NCI-H748 (cell line): ENCODE results near the gene RAC3.
A peak's percentile ranks its signal among the peaks of the same experiment; 100 is the strongest.

Experiments
- DNase-seq: peaks from one replicate; lab custom pipeline; 2025; ENCODE audit not compliant: unreplicated experiment; lab: John Stamatoyannopoulos, UW

The RAC3 gene

DNA sequence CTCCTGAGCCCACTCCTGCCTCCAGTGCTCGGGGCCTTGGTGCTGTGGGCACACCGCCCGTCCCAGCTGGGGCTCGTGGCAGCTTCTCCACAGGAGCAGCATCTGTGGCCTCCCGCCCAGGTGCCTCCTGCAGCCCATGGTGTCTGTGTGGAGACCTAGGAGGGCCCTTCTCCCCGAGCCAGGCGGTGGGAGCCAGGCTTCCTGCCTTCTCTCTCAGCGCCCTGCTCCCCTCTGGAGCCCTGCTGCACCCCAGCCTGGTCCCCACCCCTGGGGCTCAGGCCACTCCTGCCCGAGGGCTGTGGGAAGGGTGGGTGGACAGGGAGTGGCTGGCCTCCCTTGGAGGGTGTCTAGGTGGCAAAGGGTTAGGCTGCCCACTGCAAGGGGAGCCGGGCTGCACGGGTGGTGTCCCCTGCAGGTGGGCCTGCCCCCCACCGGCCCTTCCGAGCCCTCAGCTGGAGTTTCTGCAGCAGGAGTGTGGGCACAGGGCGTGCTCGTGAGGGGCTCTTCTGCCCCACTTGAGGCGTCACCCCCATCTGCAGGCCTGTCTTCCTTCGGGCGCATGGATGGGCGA is 19.8 kb upstream of the RAC3 start:
- DNase-seq = no peak

DNA sequence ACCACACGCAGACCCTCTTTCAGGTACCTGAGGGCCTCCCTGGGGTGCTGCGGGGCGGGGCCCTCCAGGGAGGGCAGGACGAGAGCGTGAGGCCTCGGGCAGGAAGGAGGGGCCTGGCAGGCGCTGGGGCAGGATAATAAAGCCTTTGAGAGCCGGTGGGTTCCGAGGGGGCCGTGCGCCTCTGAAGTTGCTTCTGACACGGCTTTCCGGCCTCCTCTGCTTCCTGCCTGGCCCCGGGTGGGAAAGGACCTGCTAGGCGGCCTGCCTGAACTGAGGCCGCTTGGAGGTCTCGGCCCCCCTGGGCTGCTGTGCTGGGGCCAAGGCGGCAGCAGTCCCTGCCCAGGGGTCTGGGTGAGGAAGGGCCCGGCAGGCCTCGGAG is 19.2 kb upstream of the RAC3 start:
- DNase-seq = no peak

DNA sequence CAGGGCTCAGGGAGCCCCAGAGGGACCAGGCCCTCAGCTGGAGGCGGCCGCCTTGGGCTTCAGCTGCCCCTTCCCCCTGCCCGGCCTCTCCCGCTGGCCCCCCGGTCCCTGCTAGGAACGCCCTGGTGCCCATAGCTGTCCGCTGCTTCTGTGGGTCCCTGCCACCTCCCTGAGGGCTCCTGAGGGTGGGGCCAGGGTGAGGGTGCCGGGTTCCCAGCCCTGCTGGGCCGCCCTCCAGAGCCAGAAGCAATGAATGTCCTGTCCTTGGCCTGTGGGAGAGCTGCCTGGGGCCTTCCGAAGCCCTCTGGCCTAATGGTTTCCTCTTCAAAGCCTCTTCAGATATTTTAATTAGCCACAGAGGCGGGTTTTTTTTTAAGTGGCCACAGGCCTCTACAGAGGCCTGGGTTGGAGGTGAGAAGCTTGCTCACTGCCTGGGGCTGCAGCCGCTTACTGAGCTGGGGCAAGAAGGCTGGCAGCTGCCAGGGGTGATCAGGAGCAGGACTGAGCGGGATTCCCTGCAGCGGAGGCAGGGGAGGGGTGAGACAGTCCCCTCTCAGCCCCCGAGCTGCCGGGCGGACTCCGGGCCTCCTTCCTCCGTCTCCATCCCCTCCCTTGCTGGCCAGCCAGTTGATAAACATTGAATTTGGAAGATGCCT is 18.7 kb upstream of the RAC3 start:
- peak; percentile 13 for DNase-seq

DNA sequence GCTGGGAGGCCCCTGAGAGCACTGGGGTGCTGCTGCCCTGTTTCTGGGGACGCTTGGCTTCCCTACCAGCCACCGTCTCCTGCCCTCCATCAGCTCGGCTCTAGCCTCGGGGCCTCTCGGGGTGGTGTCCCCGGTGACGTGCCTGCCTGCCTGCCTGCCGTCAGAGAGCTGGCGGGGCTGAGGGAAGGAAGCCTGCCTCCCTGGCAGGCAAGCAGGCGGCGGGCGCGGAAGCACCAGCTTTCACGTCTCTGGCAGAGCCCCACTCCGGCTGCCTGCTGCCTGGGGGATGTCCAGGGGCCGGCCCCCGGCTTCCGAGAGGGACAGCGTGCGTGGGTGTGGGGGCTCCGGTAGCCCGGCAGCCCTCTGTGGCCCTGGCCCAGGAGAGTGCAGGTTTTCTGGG is 18.1 kb upstream of the RAC3 start:
- DNase-seq = no peak

DNA sequence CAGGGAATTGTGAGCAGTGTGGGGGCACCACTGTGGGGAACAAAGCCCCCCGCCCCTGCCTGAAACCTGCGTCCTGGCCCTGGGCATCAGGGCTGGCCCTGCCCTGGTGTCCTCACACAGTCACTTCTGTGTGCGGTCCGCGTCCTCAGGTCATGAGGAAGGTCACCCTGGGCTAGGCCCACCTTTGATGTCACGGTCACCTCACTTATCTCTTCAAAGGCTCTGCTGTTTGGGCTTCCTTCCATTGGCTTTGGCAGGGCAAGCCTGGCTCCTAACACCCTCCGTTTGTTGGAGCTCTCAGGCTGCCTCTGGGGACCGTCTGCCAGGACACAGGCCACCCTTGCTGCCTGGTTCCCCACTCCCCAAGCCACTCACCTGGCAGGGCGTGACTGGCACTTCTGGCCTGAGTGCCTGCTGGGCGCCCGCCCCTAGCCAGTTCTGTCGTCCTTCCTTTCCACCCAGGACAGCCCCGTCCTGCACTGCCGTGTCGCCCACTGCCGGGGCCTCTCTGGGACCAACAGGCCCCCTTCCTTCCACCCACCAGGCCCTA is 17.6 kb upstream of the RAC3 start:
- DNase-seq = no peak

DNA sequence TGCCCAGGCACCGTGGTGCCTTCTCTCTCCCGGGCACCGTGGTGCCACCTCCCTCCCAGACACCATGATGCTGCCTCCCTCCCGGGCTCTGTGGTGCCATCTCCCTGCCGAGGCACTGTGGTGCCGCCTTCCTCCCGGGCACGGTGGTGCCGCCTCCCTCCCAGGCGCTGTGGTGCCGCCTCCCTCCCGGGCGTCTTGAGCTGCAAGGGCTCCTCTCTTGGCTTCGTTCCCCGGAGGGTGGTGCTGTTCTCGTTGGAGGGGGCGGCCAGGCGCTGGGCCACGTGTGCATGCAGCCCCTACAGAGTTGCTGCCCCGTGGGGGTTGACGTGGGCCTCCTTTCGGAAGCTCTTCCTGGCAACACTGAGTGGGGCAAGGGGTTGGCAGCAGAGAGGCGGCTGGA is 17.0 kb upstream of the RAC3 start:
- DNase-seq = no peak

DNA sequence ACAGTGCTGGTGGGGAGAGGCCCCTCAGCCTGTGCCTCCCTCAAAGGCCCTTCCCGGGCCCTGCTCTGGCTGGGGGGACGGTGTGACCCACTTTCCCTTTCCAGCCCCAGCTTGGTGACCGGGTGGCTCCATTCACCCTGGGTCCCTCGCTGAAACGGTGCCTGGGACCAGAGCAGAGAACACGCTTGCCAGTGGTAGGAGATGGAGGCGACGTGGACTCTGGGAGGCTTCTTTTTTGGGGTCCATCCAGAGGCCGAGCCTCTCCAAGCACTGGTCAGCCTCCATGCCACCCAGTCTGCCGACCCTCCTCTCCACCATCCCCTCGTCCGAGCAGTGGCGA is 16.5 kb upstream of the RAC3 start:
- no peak for DNase-seq

DNA sequence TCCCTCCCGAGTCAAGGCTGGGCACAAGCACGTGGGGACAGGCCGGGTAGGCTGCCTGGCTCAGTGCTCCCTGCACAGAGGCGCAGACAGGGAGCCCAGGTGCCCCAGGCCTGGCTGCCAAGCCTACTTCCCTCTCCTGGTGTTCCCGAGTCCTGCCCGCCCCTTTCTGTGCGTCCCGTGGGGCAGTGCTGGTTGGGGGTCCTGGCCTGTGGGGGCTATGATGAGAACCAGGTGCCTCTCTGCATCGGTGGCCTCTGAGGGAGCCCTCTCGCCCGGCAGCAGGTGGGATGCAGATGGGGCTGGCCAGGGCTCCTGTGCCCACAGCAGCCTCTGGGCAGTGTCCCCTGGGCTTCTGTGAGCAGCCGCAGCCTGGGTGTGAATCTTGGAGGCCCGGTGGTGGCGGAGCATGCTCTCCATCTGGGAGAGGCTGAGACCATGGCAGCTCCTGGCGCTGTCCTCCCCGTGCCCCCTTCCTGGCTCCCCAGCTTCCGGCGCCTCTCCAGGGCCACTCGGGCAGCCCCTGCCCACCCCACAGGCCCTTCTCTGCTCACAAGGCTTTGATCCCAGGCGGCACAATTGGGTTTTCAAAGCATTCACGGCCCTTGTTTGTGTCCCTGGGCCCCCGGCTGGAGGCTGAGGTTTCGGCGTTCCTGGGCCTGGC is 16.0 kb upstream of the RAC3 start:
- DNase-seq = no peak

DNA sequence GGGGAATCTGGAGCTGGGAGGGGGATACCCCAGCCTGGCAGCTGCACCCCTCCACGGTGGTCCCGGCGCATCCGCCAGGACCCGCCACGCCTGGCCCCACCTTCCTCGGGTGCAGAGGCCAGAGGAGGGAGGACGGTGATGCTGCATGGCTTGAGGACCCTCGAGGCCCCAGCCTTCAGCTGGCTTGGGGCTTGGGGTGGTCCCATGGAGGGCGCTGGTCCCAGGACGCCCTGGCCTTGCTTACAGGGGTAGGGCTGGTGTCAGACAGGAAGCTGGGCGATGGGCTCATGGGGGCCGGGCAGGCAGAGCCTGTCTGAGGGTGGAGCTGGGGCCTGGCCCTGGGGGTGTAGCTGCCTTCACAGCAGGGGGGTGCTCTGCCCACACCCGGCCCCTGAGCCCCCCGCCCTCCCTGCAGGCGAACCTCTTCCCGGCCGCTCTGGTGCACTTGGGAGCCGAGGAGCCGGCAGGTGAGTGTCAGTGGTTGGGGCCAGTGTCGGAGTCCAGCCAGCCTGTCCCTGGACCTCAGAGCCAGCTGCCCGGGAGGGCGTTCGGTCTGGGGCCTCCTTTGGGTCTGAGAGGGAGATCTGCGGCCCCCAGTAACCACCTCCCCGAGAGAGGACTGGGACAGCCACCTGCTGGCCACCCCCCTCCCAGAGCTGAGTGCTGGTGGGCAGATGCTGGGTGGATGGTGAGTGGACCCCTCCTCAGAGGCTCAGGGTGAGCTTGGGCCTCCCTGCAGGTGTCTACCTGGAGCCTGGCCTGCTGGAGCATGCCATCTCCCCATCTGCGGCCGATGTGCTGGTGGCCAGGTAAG is 15.2 kb upstream of the RAC3 start:
- DNase-seq = no peak

DNA sequence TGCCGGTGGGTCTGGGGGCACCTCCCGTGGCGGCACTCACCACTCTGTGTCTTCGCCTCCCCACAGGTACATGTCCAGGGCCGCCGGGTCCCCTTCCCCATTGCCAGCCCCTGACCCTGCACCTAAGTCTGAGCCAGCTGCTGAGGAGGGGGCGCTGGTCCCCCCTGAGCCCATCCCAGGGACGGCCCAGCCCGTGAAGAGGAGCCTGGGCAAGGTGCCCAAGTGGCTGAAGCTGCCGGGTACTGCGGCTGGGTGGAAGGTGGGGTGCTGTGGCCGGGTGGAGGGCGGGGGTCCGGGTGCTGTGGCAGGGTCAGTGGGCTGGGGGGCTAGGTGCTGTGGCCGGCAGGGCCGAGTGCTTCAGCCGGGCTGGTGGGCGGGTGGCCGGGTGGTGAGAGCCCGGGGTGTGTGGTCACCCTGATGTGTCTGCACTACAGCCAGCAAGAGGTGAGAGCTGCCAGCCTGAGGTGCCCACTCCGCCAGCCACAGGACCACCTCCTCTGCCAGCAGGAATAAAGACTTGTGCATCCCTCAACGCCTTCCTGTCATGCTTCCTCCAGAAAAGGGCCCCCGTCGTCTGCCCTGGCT is 14.5 kb upstream of the RAC3 start:
- no peak for DNase-seq

DNA sequence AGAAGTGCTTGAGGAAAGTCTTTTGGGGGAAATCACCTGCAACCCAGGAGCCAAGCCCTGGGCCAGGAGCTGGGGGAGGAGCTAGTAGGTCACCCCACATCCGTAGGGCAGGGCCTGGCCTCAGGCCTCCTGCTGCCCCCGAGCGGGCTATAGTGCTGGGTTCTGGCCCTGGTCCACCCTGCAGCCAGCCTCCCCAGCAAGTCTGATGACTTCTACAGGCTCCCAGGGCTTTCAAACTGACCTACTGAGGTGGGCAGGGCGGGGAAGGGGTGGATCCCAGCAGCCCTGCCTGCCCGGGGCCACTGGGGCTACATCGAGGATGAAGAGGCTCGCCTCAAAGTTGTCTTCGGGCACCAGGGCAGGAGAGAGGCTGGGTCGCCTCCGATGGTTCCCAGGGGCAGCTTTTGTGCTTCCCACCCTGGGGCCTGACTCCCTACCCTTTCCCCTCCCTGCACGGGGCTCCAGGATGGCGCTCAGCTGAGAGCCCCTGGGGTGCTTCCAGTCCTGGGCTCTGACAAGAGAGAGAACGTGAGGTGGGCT is 13.8 kb upstream of the RAC3 start:
- no peak for DNase-seq

DNA sequence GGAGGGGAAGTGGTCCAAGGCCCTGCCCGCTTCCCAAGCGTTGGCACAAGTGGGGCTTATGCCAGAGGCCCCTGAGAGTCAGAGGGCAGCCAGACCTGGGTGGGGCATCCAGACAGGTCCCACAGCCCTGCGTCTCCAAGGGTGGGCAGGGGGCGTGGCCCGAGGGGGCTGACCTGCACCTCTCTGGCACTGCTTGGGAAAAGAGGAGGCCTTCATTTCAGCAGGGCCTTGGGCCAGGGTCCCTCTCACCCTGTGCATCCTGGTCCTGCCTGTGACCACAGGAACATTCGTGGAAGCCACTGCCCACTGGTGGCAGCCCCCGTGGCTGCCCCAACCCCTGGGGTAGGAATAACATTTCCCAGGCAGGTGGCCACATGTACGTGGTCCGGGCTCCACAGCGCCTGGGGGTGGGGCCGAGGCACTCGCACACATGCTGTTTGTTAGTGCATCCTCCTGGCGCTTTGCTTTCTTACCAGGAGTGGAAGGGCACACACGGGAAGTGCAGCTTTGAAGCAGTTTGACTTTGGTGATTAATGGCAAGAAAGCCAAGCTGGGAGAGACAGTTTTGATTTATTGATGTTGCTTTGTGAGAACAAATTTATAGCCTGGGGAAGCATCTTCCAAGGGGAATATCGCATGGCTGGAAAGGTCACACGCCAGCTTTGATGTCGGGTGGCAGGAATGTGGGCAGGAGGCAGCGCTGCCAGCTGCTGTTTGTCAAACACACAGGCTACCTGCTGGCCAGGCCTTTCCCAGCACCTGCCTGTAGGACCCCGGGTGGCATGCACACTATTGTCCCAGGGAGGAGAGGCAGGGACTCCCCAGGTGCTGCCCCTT is 13.1 kb upstream of the RAC3 start:
- DNase-seq = no peak

DNA sequence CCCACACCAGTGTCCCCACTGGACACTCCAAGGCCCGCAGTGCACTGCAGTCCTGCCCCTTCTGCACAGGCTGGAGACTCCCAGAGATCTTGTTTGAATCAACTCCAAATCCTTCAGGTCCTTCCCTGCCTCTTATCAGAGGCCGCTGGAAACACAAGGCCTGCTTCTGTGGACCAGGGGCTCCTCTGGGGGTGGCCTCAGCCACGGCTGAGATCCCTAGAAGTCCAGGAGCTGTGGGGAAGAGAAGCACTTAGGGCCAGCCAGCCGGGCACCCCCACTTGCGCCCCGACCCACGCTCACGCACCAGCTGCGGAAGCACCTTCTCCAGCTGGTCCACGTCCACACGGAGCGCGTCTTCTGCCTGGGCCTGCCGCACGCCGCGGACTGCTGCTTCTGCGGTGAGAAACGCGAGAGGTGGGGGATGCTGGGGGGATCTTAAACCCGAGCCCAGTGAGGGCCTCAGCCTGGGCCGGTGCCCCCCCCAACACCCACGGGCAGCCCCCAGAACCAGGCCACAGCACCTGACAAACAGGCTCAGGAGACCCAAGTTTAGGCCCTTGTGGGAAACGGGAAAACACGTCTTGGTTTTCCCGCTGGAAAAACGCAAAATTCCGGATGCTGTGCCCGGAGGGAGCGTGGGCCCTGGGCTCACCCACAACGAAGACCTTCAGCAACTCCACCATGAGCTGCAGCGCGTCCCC is 12.3 kb upstream of the RAC3 start:
- no peak for DNase-seq

DNA sequence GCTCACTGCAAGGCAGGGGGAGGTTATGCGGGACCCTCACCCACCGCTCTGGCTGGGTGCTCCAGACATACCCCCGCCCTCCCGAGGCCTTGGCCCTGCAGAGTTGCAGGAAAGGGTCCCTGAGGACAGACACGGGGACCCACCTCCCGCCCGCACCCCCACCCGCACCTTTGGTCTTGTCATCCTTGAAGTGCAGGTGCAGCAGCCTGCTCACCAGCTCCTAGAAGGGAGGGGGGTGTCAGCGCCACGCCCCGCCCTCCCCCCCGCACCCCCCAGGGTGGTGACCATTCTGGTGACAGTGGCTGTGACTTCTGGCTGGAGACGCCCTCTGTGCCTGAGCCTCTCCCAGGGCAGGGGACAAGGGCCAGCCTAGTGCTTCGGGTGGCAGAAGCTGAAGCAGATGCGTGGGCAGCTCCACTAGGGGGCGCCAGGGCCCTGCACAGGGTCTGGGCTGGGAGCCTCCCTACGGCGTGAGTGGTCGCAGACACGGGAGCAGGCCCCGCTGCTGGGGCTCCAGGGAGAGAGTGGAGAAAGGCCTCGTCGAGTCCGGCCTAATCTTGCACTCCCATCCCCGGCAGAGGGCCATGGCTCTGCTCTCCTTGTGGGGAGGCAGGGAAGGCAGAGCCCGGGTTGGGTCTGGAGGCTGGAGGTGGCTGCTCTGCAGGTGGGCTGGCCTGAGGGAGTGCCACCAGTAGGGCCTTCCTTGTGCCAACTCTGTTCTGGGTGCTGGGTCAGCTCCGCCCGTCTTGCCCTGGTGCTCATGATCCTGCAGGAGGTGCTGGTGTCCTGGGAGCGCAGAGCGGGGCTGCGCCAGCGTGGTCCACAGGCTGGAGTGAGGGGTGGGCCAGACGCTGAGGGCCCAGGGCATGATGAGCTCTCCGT is 11.5 kb upstream of the RAC3 start:
- DNase-seq = peak; percentile 68

DNA sequence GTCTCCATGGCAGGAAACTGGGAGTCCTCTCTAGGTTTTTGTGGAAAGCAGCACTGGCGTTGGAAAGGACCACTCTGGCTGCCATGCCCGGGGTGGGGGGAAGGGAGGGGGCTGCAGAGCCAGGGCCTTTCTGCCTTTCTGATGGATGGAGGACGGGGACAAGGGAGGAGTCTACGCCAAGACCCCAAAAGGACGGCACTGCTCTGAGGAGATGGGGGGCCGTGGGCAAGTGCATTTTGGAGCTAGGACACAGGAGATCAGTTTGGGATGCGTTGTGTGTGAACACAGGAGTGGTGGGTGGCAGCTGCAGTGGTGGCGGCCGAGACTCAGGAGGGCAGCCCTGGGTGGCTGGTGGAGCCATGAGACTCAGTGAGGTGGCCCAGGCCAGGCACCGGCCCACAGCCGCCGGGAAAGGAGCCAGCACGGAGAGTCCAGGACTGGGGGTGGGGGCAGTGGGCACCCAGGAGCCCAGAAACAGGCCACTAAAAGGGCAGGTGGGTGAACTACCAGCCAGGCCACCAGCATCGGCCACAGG is 10.8 kb upstream of the RAC3 start:
- no peak for DNase-seq

DNA sequence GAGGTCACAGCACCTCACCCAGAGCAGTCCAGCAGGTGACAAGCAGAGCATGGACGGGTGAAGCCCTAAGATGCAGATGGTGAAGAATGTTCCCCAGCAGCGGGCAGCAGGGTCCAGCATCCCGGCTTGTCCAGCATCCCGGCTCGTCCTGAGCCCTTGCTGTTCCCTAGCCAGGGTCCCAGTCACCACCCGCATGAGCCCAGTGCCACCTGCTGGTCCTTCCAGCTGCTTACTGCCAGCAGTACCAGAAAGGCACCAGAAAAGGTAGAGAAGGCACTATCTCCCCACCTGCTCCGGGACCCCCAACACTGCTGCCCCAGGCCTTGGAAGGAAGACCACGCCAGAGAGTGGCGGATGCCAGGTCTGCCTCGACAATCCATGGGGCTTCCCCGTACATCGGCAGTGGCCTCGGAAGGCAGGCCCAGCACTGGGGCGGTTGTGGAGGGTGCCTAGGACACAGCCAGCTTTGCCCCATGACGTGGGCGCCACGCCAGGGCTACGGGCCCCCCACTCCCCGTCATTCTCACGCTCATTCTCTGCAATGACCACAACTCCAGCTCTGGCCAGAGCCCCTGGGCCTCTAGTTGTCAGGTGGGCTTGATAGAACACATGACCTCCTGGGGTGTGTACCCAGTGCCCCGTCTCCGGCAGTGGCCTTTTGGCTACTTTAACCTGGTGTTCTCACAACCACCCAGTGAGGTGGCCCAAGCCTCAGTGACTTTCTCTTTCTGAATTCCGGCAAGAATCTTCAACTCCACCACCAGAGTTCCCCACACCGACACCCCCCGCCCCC is 10.2 kb upstream of the RAC3 start:
- peak; percentile 67 for DNase-seq

DNA sequence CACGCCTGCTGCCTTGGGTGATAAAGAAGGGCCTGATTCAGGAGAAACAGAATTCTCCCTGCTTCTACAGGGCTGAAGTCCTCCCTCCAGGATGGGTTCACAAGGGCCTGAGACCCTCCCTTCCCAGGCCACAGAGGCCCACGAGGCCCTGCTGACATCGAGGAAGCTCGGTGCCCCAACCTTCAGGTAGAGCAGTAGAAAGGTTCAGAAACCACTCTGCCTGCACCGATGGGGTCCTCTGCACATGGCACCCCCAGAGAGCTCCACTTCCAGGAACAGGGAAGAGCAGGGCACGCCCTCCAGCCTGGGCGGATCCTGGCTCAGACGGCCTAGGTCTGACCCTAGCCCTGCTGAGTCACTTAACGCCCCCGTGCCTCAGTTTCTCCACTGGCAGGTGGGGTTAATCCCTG is 9.6 kb upstream of the RAC3 start:
- peak; percentile 41 for DNase-seq
